D721Med (cell line): ENCODE data around the gene BLTP1.

Experiments used
- DNase-seq: peaks from one replicate; pipeline ENCODE4 v3.0.0; 2011; ENCODE audit warnings: low spot score; ENCODE audit not compliant: insufficient read length
- FAIRE-seq: peaks from 2 replicates; lab custom pipeline; 2011; peaks lifted over from hg19 to GRCh38; lab: Jason Lieb, UNC
- TF ChIP-seq, protein P1 (sequence below): IDR thresholded peaks from 2 replicates; pipeline ENCODE4 v1.5.1; 2012; ENCODE audit warnings: mild to moderate bottlenecking, control low read depth; ENCODE audit not compliant: insufficient read depth; ENCODE audit errors: missing control alignments

BLTP1 gene

GRCh38 chr4:122122083-122122482, 30.0 kb upstream of the BLTP1 start:
- FAIRE-seq = no peak

DNA sequence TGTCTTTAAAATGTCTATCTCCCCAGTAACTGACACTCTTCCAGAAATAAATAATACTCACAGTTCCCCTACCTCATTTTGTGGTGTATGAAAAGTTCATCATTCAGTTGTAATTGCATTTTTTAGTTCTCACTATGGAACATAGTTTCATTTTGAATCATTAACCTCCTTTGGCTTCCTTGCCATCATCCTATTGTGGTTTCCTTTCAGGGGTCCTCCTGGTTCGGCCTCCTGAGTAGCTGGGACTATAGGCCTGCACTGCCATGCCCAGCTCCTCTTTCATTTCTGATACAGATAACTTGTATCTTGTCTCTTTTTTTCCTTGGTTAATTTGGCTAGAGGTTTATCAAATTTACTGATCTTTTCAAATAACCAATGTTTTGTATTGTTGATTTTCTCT, 23.1 kb upstream of the BLTP1 start:
- FAIRE-seq = no peak
- DNase-seq = no peak
- TF ChIP-seq, protein P1, sequence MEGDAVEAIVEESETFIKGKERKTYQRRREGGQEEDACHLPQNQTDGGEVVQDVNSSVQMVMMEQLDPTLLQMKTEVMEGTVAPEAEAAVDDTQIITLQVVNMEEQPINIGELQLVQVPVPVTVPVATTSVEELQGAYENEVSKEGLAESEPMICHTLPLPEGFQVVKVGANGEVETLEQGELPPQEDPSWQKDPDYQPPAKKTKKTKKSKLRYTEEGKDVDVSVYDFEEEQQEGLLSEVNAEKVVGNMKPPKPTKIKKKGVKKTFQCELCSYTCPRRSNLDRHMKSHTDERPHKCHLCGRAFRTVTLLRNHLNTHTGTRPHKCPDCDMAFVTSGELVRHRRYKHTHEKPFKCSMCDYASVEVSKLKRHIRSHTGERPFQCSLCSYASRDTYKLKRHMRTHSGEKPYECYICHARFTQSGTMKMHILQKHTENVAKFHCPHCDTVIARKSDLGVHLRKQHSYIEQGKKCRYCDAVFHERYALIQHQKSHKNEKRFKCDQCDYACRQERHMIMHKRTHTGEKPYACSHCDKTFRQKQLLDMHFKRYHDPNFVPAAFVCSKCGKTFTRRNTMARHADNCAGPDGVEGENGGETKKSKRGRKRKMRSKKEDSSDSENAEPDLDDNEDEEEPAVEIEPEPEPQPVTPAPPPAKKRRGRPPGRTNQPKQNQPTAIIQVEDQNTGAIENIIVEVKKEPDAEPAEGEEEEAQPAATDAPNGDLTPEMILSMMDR = no peak

More at GRCh38 chr4:122122083-122122482, 30.0 kb upstream of the BLTP1 start:
- TF ChIP-seq, protein P1 = no peak
- DNase-seq = no peak

DNA sequence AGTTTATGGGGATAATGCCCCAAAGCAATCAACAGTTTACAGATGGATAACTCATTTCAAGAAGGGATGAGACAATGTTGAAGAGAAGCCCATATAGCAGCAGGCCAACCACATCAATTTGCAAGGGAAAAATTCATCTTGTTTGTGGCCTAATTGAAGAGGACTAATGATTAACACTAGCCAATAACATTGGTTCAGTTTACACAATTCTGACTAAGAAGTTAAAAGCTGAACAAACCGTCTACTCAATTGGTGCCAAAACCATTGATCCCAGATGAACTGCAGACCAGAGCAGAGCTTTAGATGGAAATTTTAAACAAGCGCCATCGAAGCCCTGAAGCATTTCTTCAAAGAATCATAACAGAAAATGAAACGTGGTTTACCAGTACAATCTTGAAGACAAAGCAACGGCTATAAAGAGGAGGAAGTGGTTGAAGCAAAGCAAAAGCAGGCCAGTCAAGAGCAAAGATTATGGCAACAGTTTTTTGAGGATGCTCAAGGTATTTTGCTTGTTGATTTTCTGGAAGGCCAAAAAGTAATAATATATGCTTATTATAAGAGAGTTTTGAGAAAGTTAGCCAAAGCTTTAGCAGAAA, 20.5 kb upstream of the BLTP1 start:
- FAIRE-seq (no peak), DNase-seq (no peak)
- TF ChIP-seq, protein P1 = no peak

DNA sequence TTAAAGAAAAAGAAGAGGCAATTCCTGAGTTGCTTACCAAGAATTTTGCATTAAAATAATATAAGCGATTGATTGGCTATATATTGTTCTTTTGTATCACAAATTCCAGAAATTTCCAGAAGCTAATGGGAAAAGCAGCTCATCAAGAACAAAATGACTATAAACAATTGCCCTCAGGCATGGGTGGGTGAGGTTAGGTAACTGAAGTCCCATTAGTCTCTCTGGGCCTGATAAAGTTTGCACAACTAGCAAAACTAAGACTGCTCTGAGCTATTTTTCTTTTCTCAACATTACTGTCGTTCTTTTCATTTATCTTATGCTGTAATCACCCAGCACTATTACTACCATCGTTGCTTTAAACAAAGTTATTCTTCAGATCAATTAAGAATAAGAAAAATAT, 19.2 kb upstream of the BLTP1 start:
- FAIRE-seq (no peak), DNase-seq (no peak)
- TF ChIP-seq, protein P1 = no peak

DNA sequence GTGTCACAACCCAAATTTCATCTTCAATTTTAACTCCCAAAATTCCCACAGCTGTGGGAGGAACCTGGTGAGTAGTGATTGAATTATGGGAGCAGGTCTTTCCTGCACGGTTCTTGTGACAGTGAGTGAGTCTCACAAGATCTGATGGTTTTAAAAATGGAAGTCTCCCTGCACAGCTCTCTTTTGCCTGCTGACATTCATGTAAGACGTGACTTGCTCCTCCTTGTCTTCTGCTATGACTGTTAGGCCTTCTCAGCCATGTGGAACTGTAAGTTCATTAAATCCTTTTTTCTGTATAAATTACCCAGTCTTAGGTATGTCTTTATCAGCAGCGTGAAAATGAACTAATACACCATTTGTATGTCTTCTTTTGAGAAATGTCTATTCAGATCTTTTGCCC, 13.0 kb upstream of the BLTP1 start:
- TF ChIP-seq, protein P1 = no peak
- no peak for FAIRE-seq

DNA sequence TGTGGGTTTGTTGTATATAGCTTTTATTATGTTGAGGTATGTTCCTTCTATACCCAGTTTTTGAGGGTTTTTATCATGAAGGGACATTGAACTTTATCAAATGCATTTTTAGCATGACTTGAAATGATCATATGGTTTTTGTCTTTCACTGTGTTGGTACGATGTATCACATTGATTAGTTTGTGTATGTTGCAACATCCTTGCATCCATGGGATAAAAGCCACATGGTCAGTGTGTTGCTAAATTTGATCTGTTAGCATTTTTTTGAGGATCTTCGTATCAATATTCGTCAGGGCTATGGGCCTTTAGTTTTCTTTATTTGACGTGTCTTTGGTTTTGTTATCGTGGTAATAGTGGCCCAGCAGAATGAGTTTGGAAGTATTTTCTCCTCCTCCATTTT, 11.3 kb upstream of the BLTP1 start:
- no peak for DNase-seq
- TF ChIP-seq, protein P1 = no peak
- no peak for FAIRE-seq

More for the DNA sequence above, 13.0 kb upstream of the BLTP1 start:
- DNase-seq = no peak

GRCh38 chr4:122142687-122143086, 9.4 kb upstream of the BLTP1 start:
- no peak for DNase-seq
- TF ChIP-seq, protein P1 = no peak
- no peak for FAIRE-seq
